ENCODE results near the gene CENPT. TPM values are rescaled to one million over a fixed set of nuclear protein-coding genes. Genes with fewer than 3 reads are reported as not detected.
A peak's percentile ranks its signal among the peaks of the same experiment; 100 is the strongest.

The CENPT gene
- total and polyA plus RNA-seq, 2 donors (not counting 3 experiments of a cell fraction or from before 2014, with no cell fraction given) = 60.3 to 61.3 TPM

GRCh38 chr16:67845291-67846062 lies 2.0 kb downstream of the CENPT start:
- H3K4me2 ChIP-seq (ENCODE audit: insufficient read depth, low read length) = peak overlapping the region; percentile 79
- H3K9me1 ChIP-seq (replicated peaks; ENCODE audit: control insufficient read depth, extremely low read depth, insufficient read depth, low read length) = no peaks in the 10 kb centered on the region
- CTCF ChIA-PET = interaction anchor here (0.7 to 4.6 kb wide), 10 partner anchors 12 to 177 kb away, joined by 3 to 32 read pairs (median 4); no protein-coding TSS in a partner anchor
- no peaks in the 10 kb centered on the region for H3K27me3 ChIP-seq (ENCODE audit: control insufficient read depth in 2 of 2, insufficient read depth in 2 of 2, low read length in 2 of 2)
- no peak for FAIRE-seq
- DNase-seq (ENCODE audit: low read depth, low spot score) = no peak
- peaks cover 32% of the 10 kb centered on the region for H3K4me1 ChIP-seq (ENCODE audit: control insufficient read depth, extremely low read depth, insufficient read depth, low read length)
- peaks cover 3% of the 10 kb centered on the region for H4K20me1 ChIP-seq (replicated peaks; ENCODE audit: control insufficient read depth, extremely low read depth, insufficient read depth, low read length)
- peaks cover 55% of the 10 kb centered on the region for H3K79me2 ChIP-seq (ENCODE audit: control insufficient read depth, insufficient read depth, low read length)
- intact Hi-C loops (cut with micrococcal nuclease) = loop anchor here (1.0 to 2.0 kb wide), 4 partner anchors 12 to 173 kb away; partner anchors contain the start of genes EDC4 and PSKH1
- no peak overlapping the region for H2AFZ ChIP-seq (ENCODE audit: low read depth, low read length)
- TF ChIP-seq JUN (IDR thresholded peaks at IDR 0.05; ENCODE audit: borderline replicate concordance, insufficient read depth, insufficient read length, low read depth) = no peak
- TF ChIP-seq GATA2 (IDR thresholded peaks at IDR 0.05; ENCODE audit: insufficient read depth, insufficient read length, low read depth, low read length) = no peak
- H3K4me3 ChIP-seq (replicated peaks in 1 of 3; ENCODE audit: insufficient read depth in 1 of 3, low read depth in 1 of 3, low read length in 3 of 3) = peak overlapping the region in 1 of 3 experiments; percentile 53
- H3K36me3 ChIP-seq (ENCODE audit: control insufficient read depth in 2 of 2, extremely low read depth in 1 of 2, insufficient read depth in 2 of 2, low read length in 2 of 2) = peaks cover 0 to 3% of the 10 kb centered on the region in 2 experiments
- H3K9ac ChIP-seq (replicated peaks; ENCODE audit: extremely low read depth, insufficient read depth, low read length) = peak overlapping the region; percentile 93
- H3K27ac ChIP-seq (ENCODE audit: insufficient read depth, low read depth, low read length) = peak overlapping the region; percentile 79
- POLR2A ChIA-PET = interaction anchor here (1.6 kb wide), 1 partner anchor 32 kb away, joined by 4 read pairs; no protein-coding TSS in a partner anchor
- BruUV-seq (replicated peaks) = TSS peak; percentile 44
- no peaks in the 10 kb centered on the region for H3K9me3 ChIP-seq (replicated peaks; ENCODE audit: control insufficient read depth, insufficient read depth, low read length)
- dilution Hi-C loops (cut with MboI; ENCODE audit: extremely low pct_ligation_motif_present, low sequenced_read_pairs) = no loop called here

GRCh38 chr16:67844497-67844896 lies 3.0 kb downstream of the CENPT start:
- no peak overlapping the region for H2AFZ ChIP-seq (ENCODE audit: low read depth, low read length)
- H3K79me2 ChIP-seq (ENCODE audit: control insufficient read depth, insufficient read depth, low read length) = peaks cover 48% of the 10 kb centered on the region
- FAIRE-seq = no peak
- peaks cover 3% of the 10 kb centered on the region for H4K20me1 ChIP-seq (replicated peaks; ENCODE audit: control insufficient read depth, extremely low read depth, insufficient read depth, low read length)
- no peak for DNase-seq (ENCODE audit: low read depth, low spot score)
- H3K27ac ChIP-seq (ENCODE audit: insufficient read depth, low read depth, low read length) = no peak overlapping the region
- H3K36me3 ChIP-seq (ENCODE audit: control insufficient read depth in 2 of 2, extremely low read depth in 1 of 2, insufficient read depth in 2 of 2, low read length in 2 of 2) = peaks cover 0 to 3% of the 10 kb centered on the region in 2 experiments
- H3K27me3 ChIP-seq (ENCODE audit: control insufficient read depth in 2 of 2, insufficient read depth in 2 of 2, low read length in 2 of 2) = no peaks in the 10 kb centered on the region
- no peaks in the 10 kb centered on the region for H3K9me3 ChIP-seq (replicated peaks; ENCODE audit: control insufficient read depth, insufficient read depth, low read length)
- POLR2A ChIA-PET = no interaction called here
- TF ChIP-seq POLR2AphosphoS5 (IDR thresholded peaks at IDR 0.05; ENCODE audit: insufficient read depth, low read depth, low read length) = no peak
- TF ChIP-seq EZH2 (IDR thresholded peaks at IDR 0.05; ENCODE audit: borderline replicate concordance, low read depth, low read length, severe bottlenecking) = no peak
- no peak for TF ChIP-seq POLR2A (IDR thresholded peaks at IDR 0.05; ENCODE audit: low read depth, low read length)
- TF ChIP-seq MYC (IDR thresholded peaks at IDR 0.05; ENCODE audit: low read depth, low read length) = no peak
- TF ChIP-seq JUN (IDR thresholded peaks at IDR 0.05; ENCODE audit: borderline replicate concordance, insufficient read depth, insufficient read length, low read depth) = no peak
- TF ChIP-seq FOS (IDR thresholded peaks at IDR 0.05; ENCODE audit: borderline replicate concordance, insufficient read depth, low read length) = no peak
- no peak overlapping the region for H3K4me3 ChIP-seq (replicated peaks in 1 of 3; ENCODE audit: insufficient read depth in 1 of 3, low read depth in 1 of 3, low read length in 3 of 3)
- intact Hi-C loops (cut with micrococcal nuclease) = no loop called here
- CTCF ChIA-PET = interaction anchor here (0.7 to 4.6 kb wide), 7 partner anchors 11 to 171 kb away, joined by 3 to 32 read pairs (median 3); no protein-coding TSS in a partner anchor
- no peaks in the 10 kb centered on the region for H3K9me1 ChIP-seq (replicated peaks; ENCODE audit: control insufficient read depth, extremely low read depth, insufficient read depth, low read length)
- H3K4me1 ChIP-seq (ENCODE audit: control insufficient read depth, extremely low read depth, insufficient read depth, low read length) = peaks cover 32% of the 10 kb centered on the region
- peak overlapping the region; percentile 54 for H3K4me2 ChIP-seq (ENCODE audit: insufficient read depth, low read length)
- H3K9ac ChIP-seq (replicated peaks; ENCODE audit: extremely low read depth, insufficient read depth, low read length) = no peak overlapping the region
- BruUV-seq (replicated peaks) = no TSS peak
- dilution Hi-C loops (cut with MboI; ENCODE audit: extremely low pct_ligation_motif_present, low sequenced_read_pairs) = no loop called here
